Endothelial cell of umbilical vein (primary cell): ENCODE data around the gene PRDM2. TPM values are rescaled to one million over a fixed set of nuclear protein-coding genes. Genes with fewer than 3 reads are reported as not detected.

Source experiments
- BruUV-seq: library from RNA; stranded (reverse); fragments of 400-500 nt; replicated peaks from 2 replicates; lab custom pipeline; 2021; lab: Mats Ljungman, UMichigan
- CTCF ChIA-PET: fragments of 300-600, 350-600 bp; sonication (Branson Sonifier 250); formaldehyde crosslinking; loops from one replicate; lab custom pipeline; 2021; ENCODE audit warnings: antibody characterized with exemption, inconsistent platforms; lab: Charles Lee
- POLR2A ChIA-PET: fragments of 300-600, 350-600 bp; sonication (Branson Sonifier 250); formaldehyde crosslinking; loops from one replicate; lab custom pipeline; 2021; ENCODE audit warnings: antibody characterized with exemption, inconsistent platforms; lab: Charles Lee
- DNase-seq: peaks from one replicate; pipeline ENCODE4 v3.0.0-alpha.2; 2011; ENCODE audit warnings: low read depth, low spot score
- FAIRE-seq: peaks from 2 replicates; lab custom pipeline; 2011; peaks lifted over from hg19 to GRCh38; lab: Jason Lieb, UNC
- H2AFZ ChIP-seq: 2 replicates; pipeline ENCODE4 v1.6.0; 2012; ENCODE audit warnings: low read depth, low read length, control low read depth, inconsistent platforms
- H3K27ac ChIP-seq: 2 replicates; pipeline ENCODE4 v1.5.1; 2011; ENCODE audit warnings: low read depth, mild to moderate bottlenecking, control low read depth, low read length, moderate library complexity; ENCODE audit not compliant: insufficient read depth
- H3K27me3 ChIP-seq, 2 experiments: 2 replicates each; pipeline versions ENCODE4 v1.6.0 to v1.6.1; 2011; ENCODE audit warnings: low read length in 2 of 2, mixed read lengths in 1 of 2; ENCODE audit not compliant: control insufficient read depth in 2 of 2, insufficient read depth in 2 of 2
- H3K36me3 ChIP-seq, 2 experiments: 2 replicates in 1 of 2; 3 replicates in 1 of 2; pipeline ENCODE4 v1.5.1; 2011; ENCODE audit warnings: low read length in 2 of 2, mild to moderate bottlenecking in 1 of 2, moderate library complexity in 1 of 2; ENCODE audit not compliant: control insufficient read depth in 2 of 2, insufficient read depth in 2 of 2; ENCODE audit errors: extremely low read depth in 1 of 2
- H3K4me1 ChIP-seq: 3 replicates; pipeline ENCODE4 v1.5.1; 2011; ENCODE audit warnings: mild to moderate bottlenecking, low read length; ENCODE audit not compliant: control insufficient read depth, insufficient read depth; ENCODE audit errors: extremely low read depth
- H3K4me2 ChIP-seq: 2 replicates; pipeline ENCODE4 v1.6.1; 2011; ENCODE audit warnings: low read length, control low read depth, mixed read lengths; ENCODE audit not compliant: insufficient read depth
- H3K4me3 ChIP-seq, 3 experiments: fragments of 200-600 bp in 1 of 3; sonication (generic), shearing (Covaris generic) in 1 of 3; replicated peaks in 1 of 3; 2 replicates each; pipeline ENCODE4 v1.5.1; 2011 to 2016; ENCODE audit warnings: control low read depth in 3 of 3, low read length in 3 of 3, mild to moderate bottlenecking in 2 of 3, inconsistent platforms in 1 of 3, low read depth in 1 of 3, moderate library complexity in 1 of 3; ENCODE audit not compliant: insufficient read depth in 1 of 3
- H3K79me2 ChIP-seq: 2 replicates; pipeline ENCODE4 v1.6.0; 2012; ENCODE audit warnings: low read length, inconsistent platforms; ENCODE audit not compliant: control insufficient read depth, insufficient read depth
- H3K9ac ChIP-seq: replicated peaks from 2 replicates; pipeline ENCODE3; 2011; ENCODE audit warnings: low read length, control low read depth; ENCODE audit not compliant: insufficient read depth; ENCODE audit errors: extremely low read depth
- H3K9me1 ChIP-seq: replicated peaks from 3 replicates; pipeline ENCODE4 v1.6.0; 2011; ENCODE audit warnings: mild to moderate bottlenecking, low read length; ENCODE audit not compliant: control insufficient read depth, insufficient read depth; ENCODE audit errors: extremely low read depth
- H3K9me3 ChIP-seq: replicated peaks from 2 replicates; pipeline ENCODE4 v1.5.1; 2012; ENCODE audit warnings: low read length, inconsistent platforms; ENCODE audit not compliant: control insufficient read depth, insufficient read depth
- H4K20me1 ChIP-seq: replicated peaks from 2 replicates; pipeline ENCODE3; 2011; ENCODE audit warnings: mild to moderate bottlenecking, low read length; ENCODE audit not compliant: control insufficient read depth, insufficient read depth; ENCODE audit errors: extremely low read depth
- FOS ChIP-seq: IDR thresholded peaks from 2 replicates; pipeline ENCODE4 v1.6.1; 2011; ENCODE audit warnings: mild to moderate bottlenecking, low read length, moderate library complexity, borderline replicate concordance; ENCODE audit not compliant: insufficient read depth
- JUN ChIP-seq: IDR thresholded peaks from 2 replicates; pipeline ENCODE4 v1.6.1; 2011; ENCODE audit warnings: borderline replicate concordance, low read depth; ENCODE audit not compliant: insufficient read length, insufficient read depth
- MYC ChIP-seq: IDR thresholded peaks from one replicate; pipeline ENCODE4 v1.6.1; 2011; ENCODE audit warnings: mild to moderate bottlenecking, low read depth, low read length
- POLR2A ChIP-seq: IDR thresholded peaks from 2 replicates; pipeline ENCODE4 v1.6.1; 2012; ENCODE audit warnings: low read depth, mild to moderate bottlenecking, control low read depth, low read length
- POLR2AphosphoS5 ChIP-seq: IDR thresholded peaks from 2 replicates; pipeline ENCODE4 v1.6.1; 2012; ENCODE audit warnings: low read depth, mild to moderate bottlenecking, control low read depth, low read length, moderate library complexity; ENCODE audit not compliant: insufficient read depth
- dilution Hi-C: fragments of 300-500 bp; cut with MboI; formaldehyde crosslinking; loops from one replicate; pipeline ENCODE4 v1.15.0; 2019; ENCODE audit warnings: low sequenced_read_pairs; ENCODE audit not compliant: extremely low pct_ligation_motif_present
- intact Hi-C: fragments of 100-400 bp; cut with micrococcal nuclease; formaldehyde crosslinking; loops from one replicate; pipeline ENCODE4 v1.10.0; 2022
- polyA plus RNA-seq, 4 experiments: library from polyadenylated mRNA; depleted of rRNA in 3 of 4; stranded (reverse) in 3 of 4; unstranded in 1 of 4; fragments of >200 nt; gene quantifications; 2 replicates each; pipeline versions ENCODE4 v1.2.1 to v1.2.3, GENCODE V29; 2011 to 2012; ENCODE audit warnings: missing spikeins in 1 of 4
- total RNA-seq: library from RNA; stranded (reverse); gene quantifications from 2 replicates; pipeline ENCODE4 v1.2.3, GENCODE V29; 2021
- TF ChIP-seq, protein P1 (sequence below): IDR thresholded peaks from 2 replicates; pipeline ENCODE4 v1.6.1; 2011; ENCODE audit not compliant: insufficient read depth, insufficient read length
- TF ChIP-seq, protein P2 (sequence below), 2 donors: IDR thresholded peaks; 1 replicate in 1 of 2; 2 replicates in 1 of 2; pipeline ENCODE4 v1.5.1; 2011; ENCODE audit warnings: low read length in 2 of 2, mild to moderate bottlenecking in 2 of 2, moderate library complexity in 2 of 2, control low read depth in 1 of 2, inconsistent platforms in 1 of 2, low read depth in 1 of 2; ENCODE audit not compliant: insufficient read depth in 1 of 2; ENCODE audit errors: extremely low read depth in 1 of 2

The PRDM2 gene
- total and polyA plus RNA-seq, 2 donors (not counting 3 experiments of a cell fraction or from before 2014, with no cell fraction given) = 11.3 to 35.7 TPM

DNA sequence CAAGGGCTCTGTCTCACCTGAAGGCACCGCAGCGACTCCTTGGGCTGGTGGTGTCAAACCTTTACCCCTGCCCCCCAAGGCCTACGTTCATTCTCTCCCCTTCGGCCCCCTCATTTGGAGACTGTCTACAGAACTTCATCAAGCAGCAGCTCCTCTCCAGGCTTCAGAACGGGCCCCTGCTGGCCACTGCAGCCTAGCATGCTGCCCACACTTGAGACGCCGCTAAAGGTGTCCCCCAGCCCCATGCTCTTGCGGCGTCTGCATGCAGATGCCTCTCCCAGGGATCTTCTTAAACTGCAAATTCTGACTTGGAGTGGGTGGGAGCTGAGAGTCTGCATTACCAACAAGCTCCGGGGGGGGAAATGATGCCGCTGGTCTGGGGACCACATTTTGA is 104.2 kb downstream of the PRDM2 start:
- no peaks in the 10 kb centered on the region for H3K9me1 ChIP-seq
- H2AFZ ChIP-seq = no peak overlapping the region
- H4K20me1 ChIP-seq = no peaks in the 10 kb centered on the region
- no peaks in the 10 kb centered on the region for H3K27me3 ChIP-seq
- no peaks in the 10 kb centered on the region for H3K4me1 ChIP-seq
- no peaks in the 10 kb centered on the region for H3K9me3 ChIP-seq
- POLR2A ChIA-PET = no interaction called here
- no peaks in the 10 kb centered on the region for H3K36me3 ChIP-seq
- no TSS peak for BruUV-seq
- FAIRE-seq (no peak), DNase-seq (no peak)
- dilution Hi-C loops (no loop called here), intact Hi-C loops (no loop called here)
- H3K4me2 ChIP-seq = no peak overlapping the region
- TF ChIP-seq FOS (no peak), JUN (no peak), POLR2A (no peak), MYC (no peak), POLR2AphosphoS5 (no peak)
- TF ChIP-seq, protein P1, sequence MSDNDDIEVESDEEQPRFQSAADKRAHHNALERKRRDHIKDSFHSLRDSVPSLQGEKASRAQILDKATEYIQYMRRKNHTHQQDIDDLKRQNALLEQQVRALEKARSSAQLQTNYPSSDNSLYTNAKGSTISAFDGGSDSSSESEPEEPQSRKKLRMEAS = no peak
- TF ChIP-seq, protein P2, sequence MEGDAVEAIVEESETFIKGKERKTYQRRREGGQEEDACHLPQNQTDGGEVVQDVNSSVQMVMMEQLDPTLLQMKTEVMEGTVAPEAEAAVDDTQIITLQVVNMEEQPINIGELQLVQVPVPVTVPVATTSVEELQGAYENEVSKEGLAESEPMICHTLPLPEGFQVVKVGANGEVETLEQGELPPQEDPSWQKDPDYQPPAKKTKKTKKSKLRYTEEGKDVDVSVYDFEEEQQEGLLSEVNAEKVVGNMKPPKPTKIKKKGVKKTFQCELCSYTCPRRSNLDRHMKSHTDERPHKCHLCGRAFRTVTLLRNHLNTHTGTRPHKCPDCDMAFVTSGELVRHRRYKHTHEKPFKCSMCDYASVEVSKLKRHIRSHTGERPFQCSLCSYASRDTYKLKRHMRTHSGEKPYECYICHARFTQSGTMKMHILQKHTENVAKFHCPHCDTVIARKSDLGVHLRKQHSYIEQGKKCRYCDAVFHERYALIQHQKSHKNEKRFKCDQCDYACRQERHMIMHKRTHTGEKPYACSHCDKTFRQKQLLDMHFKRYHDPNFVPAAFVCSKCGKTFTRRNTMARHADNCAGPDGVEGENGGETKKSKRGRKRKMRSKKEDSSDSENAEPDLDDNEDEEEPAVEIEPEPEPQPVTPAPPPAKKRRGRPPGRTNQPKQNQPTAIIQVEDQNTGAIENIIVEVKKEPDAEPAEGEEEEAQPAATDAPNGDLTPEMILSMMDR (IDR thresholded peaks at IDR 0.05; ENCODE audit: extremely low read depth in 1 of 2, insufficient read depth in 1 of 2, low read depth in 1 of 2, low read length in 2 of 2) = no peak
- no peak overlapping the region for H3K9ac ChIP-seq
- CTCF ChIA-PET = no interaction called here
- no peak overlapping the region for H3K4me3 ChIP-seq
- H3K79me2 ChIP-seq = no peaks in the 10 kb centered on the region
- H3K27ac ChIP-seq = no peak overlapping the region
